IMR-90 (cell line): ENCODE results near the gene RAVER2. TPM values are rescaled to one million over a fixed set of nuclear protein-coding genes. Genes with fewer than 3 reads are reported as not detected.

Experiments
- ATAC-seq: fragments of 200-7000 bp; cut with Tn5 transposase; 2 replicates; pipeline ENCODE4 v1.9.1; 2020; ENCODE audit warnings: low read depth, mild to moderate bottlenecking, moderate library complexity
- BruUV-seq: library from RNA; stranded (reverse); fragments of 400-500 nt; replicated peaks from 2 replicates; lab custom pipeline; 2021; lab: Mats Ljungman, UMichigan
- CTCF ChIA-PET: fragments of 300-600 bp; formaldehyde crosslinking; extraction: SDS; loops from one replicate; lab custom pipeline; 2021; ENCODE audit warnings: antibody characterized with exemption; lab: Yijun Ruan, JAX
- POLR2A ChIA-PET: fragments of 300-600 bp; sonication (Branson Sonifier 250); formaldehyde crosslinking; loops from one replicate; lab custom pipeline; 2022; ENCODE audit warnings: antibody characterized with exemption; ENCODE audit not compliant: unreplicated experiment; lab: Charles Lee
- DNase-seq: peaks from one replicate; pipeline ENCODE4 v3.0.0; 2013
- H2AFZ ChIP-seq: replicated peaks from 2 replicates; pipeline ENCODE3; 2013; ENCODE audit warnings: low read length, mild to moderate bottlenecking; ENCODE audit not compliant: poor library complexity
- H2AK5ac ChIP-seq: 2 replicates; pipeline ENCODE4 v1.6.1; 2013; ENCODE audit warnings: low read depth, low read length, inconsistent platforms
- H2AK9ac ChIP-seq: replicated peaks from 2 replicates; pipeline ENCODE3; 2013; ENCODE audit warnings: mild to moderate bottlenecking, low read depth, low read length, moderate library complexity; ENCODE audit not compliant: poor library complexity
- H2BK120ac ChIP-seq: 2 replicates; pipeline ENCODE4 v1.6.1; 2013; ENCODE audit warnings: low read depth, low read length, inconsistent platforms
- H2BK15ac ChIP-seq: 3 replicates; pipeline ENCODE4 v1.6.1; 2013; ENCODE audit warnings: low read depth, low read length, inconsistent platforms
- H2BK20ac ChIP-seq: 2 replicates; pipeline ENCODE4 v1.6.1; 2013; ENCODE audit warnings: low read depth, mild to moderate bottlenecking, inconsistent platforms, low read length, moderate library complexity
- H2BK5ac ChIP-seq: 2 replicates; pipeline ENCODE4 v1.6.1; 2013; ENCODE audit warnings: mild to moderate bottlenecking, low read depth, low read length, inconsistent platforms; ENCODE audit not compliant: poor library complexity, severe bottlenecking
- H3K14ac ChIP-seq: replicated peaks from 2 replicates; pipeline ENCODE4 v1.6.1; 2013; ENCODE audit warnings: low read depth, low read length, inconsistent platforms
- H3K18ac ChIP-seq: 2 replicates; pipeline ENCODE4 v1.6.1; 2013; ENCODE audit warnings: low read depth, low read length, control low read depth
- H3K23ac ChIP-seq: 2 replicates; pipeline ENCODE4 v1.6.1; 2013; ENCODE audit warnings: low read depth, low read length, inconsistent platforms
- H3K27ac ChIP-seq: 2 replicates; pipeline ENCODE4 v1.5.1; 2013; ENCODE audit warnings: mild to moderate bottlenecking, control low read depth, low read length; ENCODE audit not compliant: insufficient read depth
- H3K27me3 ChIP-seq: 2 replicates; pipeline ENCODE4 v1.6.1; 2013; ENCODE audit warnings: low read length; ENCODE audit not compliant: control insufficient read depth, insufficient read depth
- H3K36me3 ChIP-seq: 2 replicates; pipeline ENCODE4 v1.6.1; 2013; ENCODE audit warnings: low read length, mixed read lengths; ENCODE audit not compliant: control insufficient read depth, insufficient read depth
- H3K4ac ChIP-seq: 2 replicates; pipeline ENCODE4 v1.6.1; 2013; ENCODE audit warnings: low read depth, low read length, inconsistent platforms
- H3K4me1 ChIP-seq: 2 replicates; pipeline ENCODE4 v1.6.1; 2013; ENCODE audit warnings: low read length, mixed read lengths; ENCODE audit not compliant: control insufficient read depth, insufficient read depth
- H3K4me2 ChIP-seq: 2 replicates; pipeline ENCODE4 v1.6.1; 2013; ENCODE audit warnings: low read depth, mild to moderate bottlenecking, control low read depth, low read length, moderate library complexity
- H3K4me3 ChIP-seq: 2 replicates; pipeline ENCODE4 v1.5.1; 2013; ENCODE audit warnings: low read depth, mild to moderate bottlenecking, control low read depth, low read length, moderate library complexity; ENCODE audit not compliant: insufficient read depth
- H3K56ac ChIP-seq: 2 replicates; pipeline ENCODE4 v1.6.1; 2013; ENCODE audit warnings: low read length, inconsistent platforms; ENCODE audit not compliant: insufficient read depth; ENCODE audit errors: extremely low read depth
- H3K79me1 ChIP-seq, 2 experiments: 2 replicates each; pipeline ENCODE4 v1.6.1; 2013; ENCODE audit warnings: low read length in 2 of 2, inconsistent platforms in 1 of 2, low read depth in 1 of 2
- H3K9ac ChIP-seq: 2 replicates; pipeline ENCODE4 v1.6.1; 2013; ENCODE audit warnings: low read depth, low read length, control low read depth
- H3K9me1 ChIP-seq: 2 replicates; pipeline ENCODE4 v1.6.1; 2013; ENCODE audit warnings: low read length, inconsistent platforms; ENCODE audit not compliant: insufficient read depth
- H3K9me3 ChIP-seq: 2 replicates; pipeline ENCODE4 v1.6.1; 2013; ENCODE audit warnings: low read length; ENCODE audit not compliant: control insufficient read depth, insufficient read depth
- H4K20me1 ChIP-seq: 2 replicates; pipeline ENCODE4 v1.6.1; 2013; ENCODE audit warnings: low read length, inconsistent platforms; ENCODE audit not compliant: insufficient read depth
- H4K5ac ChIP-seq: 2 replicates; pipeline ENCODE4 v1.6.1; 2013; ENCODE audit warnings: mild to moderate bottlenecking, low read depth, low read length, control low read depth
- H4K8ac ChIP-seq, 2 experiments: 2 replicates each; pipeline ENCODE4 v1.6.1; 2013; ENCODE audit warnings: low read depth in 2 of 2, low read length in 2 of 2, control low read depth in 1 of 2, inconsistent platforms in 1 of 2
- H4K91ac ChIP-seq: 2 replicates; pipeline ENCODE4 v1.6.1; 2013; ENCODE audit warnings: low read depth, low read length, inconsistent platforms; ENCODE audit not compliant: insufficient read depth
- BHLHE40 ChIP-seq: fragments of 150-350 bp; IDR thresholded peaks from 2 replicates; pipeline ENCODE4 v1.6.1; 2016; ENCODE audit warnings: mild to moderate bottlenecking, low read depth, low read length
- CEBPB ChIP-seq: IDR thresholded peaks from 2 replicates; pipeline ENCODE4 v1.6.1; 2012; ENCODE audit warnings: low read depth, low read length, improper control_type of control experiment
- CHD1 ChIP-seq: IDR thresholded peaks from 2 replicates; pipeline ENCODE4 v1.6.1; 2012; ENCODE audit warnings: low read depth, low read length, improper control_type of control experiment
- CTCF ChIP-seq: conservative IDR thresholded peaks from 2 replicates; pipeline ENCODE4 v1.5.1; 2012; ENCODE audit warnings: mild to moderate bottlenecking, low read depth, low read length, improper control_type of control experiment
- ELK1 ChIP-seq: fragments of 150-350 bp; IDR thresholded peaks from 2 replicates; pipeline ENCODE4 v1.6.1; 2016; ENCODE audit warnings: low read depth, mild to moderate bottlenecking, low read length, moderate library complexity, borderline replicate concordance
- FOS ChIP-seq: fragments of 150-350 bp; IDR thresholded peaks from 2 replicates; pipeline ENCODE4 v1.6.1; 2016; ENCODE audit warnings: low read depth, low read length
- MAFK ChIP-seq: IDR thresholded peaks from 2 replicates; pipeline ENCODE4 v1.6.1; 2012; ENCODE audit warnings: low read depth, low read length, improper control_type of control experiment
- MAZ ChIP-seq: IDR thresholded peaks from 2 replicates; pipeline ENCODE4 v1.6.1; 2012; ENCODE audit warnings: low read depth, mild to moderate bottlenecking, low read length, improper control_type of control experiment, moderate library complexity, borderline replicate concordance
- MXI1 ChIP-seq: IDR thresholded peaks from 2 replicates; pipeline ENCODE4 v1.6.1; 2012; ENCODE audit warnings: low read depth, mild to moderate bottlenecking, low read length, moderate library complexity, borderline replicate concordance
- NFE2L2 ChIP-seq: fragments of 150-350 bp; IDR thresholded peaks from 2 replicates; pipeline ENCODE4 v1.6.1; 2016; ENCODE audit warnings: low read depth, mild to moderate bottlenecking, low read length
- POLR2A ChIP-seq: IDR thresholded peaks from 2 replicates; pipeline ENCODE4 v1.6.1; 2012; ENCODE audit warnings: mild to moderate bottlenecking, low read depth, low read length
- RAD21 ChIP-seq: IDR thresholded peaks from 2 replicates; pipeline ENCODE4 v1.6.1; 2012; ENCODE audit warnings: low read length, improper control_type of control experiment
- RCOR1 ChIP-seq: IDR thresholded peaks from 2 replicates; pipeline ENCODE4 v1.6.1; 2012; ENCODE audit warnings: mild to moderate bottlenecking, low read length, improper control_type of control experiment; ENCODE audit not compliant: insufficient replicate concordance
- RFX5 ChIP-seq: IDR thresholded peaks from 2 replicates; pipeline ENCODE4 v1.8.0; 2012; ENCODE audit warnings: low read depth, mild to moderate bottlenecking, low read length, moderate library complexity
- SMC3 ChIP-seq: fragments of 150-350 bp; IDR thresholded peaks from 2 replicates; pipeline ENCODE4 v1.6.1; 2016; ENCODE audit warnings: low read depth, mild to moderate bottlenecking, antibody characterized with exemption, low read length, moderate library complexity
- WGBS, 2 experiments: methylation state at CpG; one replicate each; pipeline versions ENCODE4 v1.1.5 to v1.1.7; 2013; ENCODE audit warnings: missing lambda C conversion rate in 2 of 2; ENCODE audit not compliant: insufficient read length in 1 of 2; ENCODE audit errors: extremely low coverage in 2 of 2; 5-methylcytosine and 5-hydroxymethylcytosine counted together
- dilution Hi-C: fragments of 300-500 bp; cut with HindIII; formaldehyde crosslinking; loops from one replicate; pipeline ENCODE4 v1.14.3; 2018; ENCODE audit warnings: low sequenced_read_pairs; ENCODE audit not compliant: unreplicated experiment
- in situ Hi-C: fragments of 300-500 bp; cut with MboI; formaldehyde crosslinking; loops from 3 replicates; pipeline ENCODE4 v1.14.3; 2019; ENCODE audit warnings: low sequenced_read_pairs, inconsistent platforms, mixed read lengths
- intact Hi-C: fragments of 100-400 bp; cut with micrococcal nuclease; formaldehyde crosslinking; loops from 2 replicates; pipeline ENCODE4 v1.10.0; 2022
- polyA plus RNA-seq, 3 experiments: library from polyadenylated mRNA; depleted of rRNA; stranded (reverse); fragments of >200 nt; gene quantifications; 2 replicates each; pipeline ENCODE4 v1.2.3, GENCODE V29; 2012; ENCODE audit warnings: low replicate concordance in 1 of 3
- total RNA-seq: library from RNA; depleted of rRNA; stranded (reverse); fragments of >200 nt; gene quantifications from 2 replicates; pipeline ENCODE4 v1.2.3, GENCODE V29; 2012
- TF ChIP-seq, protein P1 (sequence below): fragments of 150-350 bp; IDR thresholded peaks from 2 replicates; pipeline ENCODE4 v1.6.1; 2017; ENCODE audit warnings: mild to moderate bottlenecking, antibody characterized with exemption, low read length, low read depth

Gene RAVER2
- total and polyA plus RNA-seq, 2 of the 4 experiments (the other 2 are of a cell fraction): 3.7 to 6.1 TPM

- TF ChIP-seq, protein P1, sequence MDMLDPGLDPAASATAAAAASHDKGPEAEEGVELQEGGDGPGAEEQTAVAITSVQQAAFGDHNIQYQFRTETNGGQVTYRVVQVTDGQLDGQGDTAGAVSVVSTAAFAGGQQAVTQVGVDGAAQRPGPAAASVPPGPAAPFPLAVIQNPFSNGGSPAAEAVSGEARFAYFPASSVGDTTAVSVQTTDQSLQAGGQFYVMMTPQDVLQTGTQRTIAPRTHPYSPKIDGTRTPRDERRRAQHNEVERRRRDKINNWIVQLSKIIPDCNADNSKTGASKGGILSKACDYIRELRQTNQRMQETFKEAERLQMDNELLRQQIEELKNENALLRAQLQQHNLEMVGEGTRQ: no peak
- TF ChIP-seq CEBPB (no peak), RFX5 (no peak), ELK1 (no peak), RCOR1 (no peak), MAFK (no peak), POLR2A (no peak), MAZ (no peak), NFE2L2 (no peak), SMC3 (no peak), CHD1 (no peak), CTCF (no peak), FOS (no peak), RAD21 (no peak), MXI1 (no peak), BHLHE40 (no peak)
- dilution Hi-C loops: no loop called here
Measured at GRCh38 chr1:64743954-64744491, 852 bp upstream of the RAVER2 start.

More at GRCh38 chr1:64743954-64744491, 852 bp upstream of the RAVER2 start:
- ATAC-seq (no peak), DNase-seq (no peak)
- H3K4me2 ChIP-seq: peak overlapping the region; percentile 73
- ChIA-PET CTCF (interaction anchor here (1.1 kb wide), 1 partner anchor 80 kb away, joined by 5 read pairs; no protein-coding TSS in a partner anchor), POLR2A (no interaction called here)
- no TSS peak for BruUV-seq
- H3K9me1 ChIP-seq: no peaks in the 10 kb centered on the region
- H3K27me3 ChIP-seq: peaks cover 2% of the 10 kb centered on the region; the same call in 1 of the 2 replicates
- no peak overlapping the region for H4K8ac ChIP-seq
- no peak overlapping the region for H2BK20ac ChIP-seq
- H4K5ac ChIP-seq: no peak overlapping the region
- no peak overlapping the region for H4K91ac ChIP-seq
- no peak overlapping the region for H3K14ac ChIP-seq
- no peak overlapping the region for H2AK9ac ChIP-seq
- intact Hi-C loops: loop anchor here (2.0 kb wide), 1 partner anchor 81 kb away; no protein-coding TSS in a partner anchor
- H3K56ac ChIP-seq: no peak overlapping the region
- H2BK15ac ChIP-seq: no peak overlapping the region
- H3K27ac ChIP-seq: no peak overlapping the region
- H3K9ac ChIP-seq: no peak overlapping the region; the same call in 1 of the 2 replicates
- in situ Hi-C loops: no loop called here
- no peaks in the 10 kb centered on the region; a peak in 1 of 4 replicates for H3K79me1 ChIP-seq
- no peak overlapping the region for H3K4ac ChIP-seq
- H2BK5ac ChIP-seq: no peak overlapping the region
- H3K9me3 ChIP-seq: no peaks in the 10 kb centered on the region
- WGBS, 2 experiments: 0% methylated on average over 1 of the region's 4 CpGs; no CpG with 5 or more reads in 1 of the 2 experiments
- no peak overlapping the region for H3K18ac ChIP-seq
- H3K4me1 ChIP-seq: no peaks in the 10 kb centered on the region
- peak overlapping the region; percentile 68 for H3K4me3 ChIP-seq
- no peaks in the 10 kb centered on the region for H4K20me1 ChIP-seq
- no peaks in the 10 kb centered on the region for H3K36me3 ChIP-seq
- no peak overlapping the region for H2AK5ac ChIP-seq
- no peak overlapping the region for H2BK120ac ChIP-seq
- H2AFZ ChIP-seq: no peak overlapping the region
- H3K23ac ChIP-seq: no peak overlapping the region
